BJ (cell line): Measurements from ENCODE around the gene FARSB. TPM values are rescaled to one million over a fixed set of nuclear protein-coding genes. Genes with fewer than 3 reads are reported as not detected.

ENCODE experiments used
- CTCF ChIA-PET: fragments of 350-600 bp; formaldehyde crosslinking; extraction: SDS; loops from one replicate; lab custom pipeline; 2021; ENCODE audit warnings: antibody characterized with exemption, inconsistent platforms; lab: Yijun Ruan, JAX
- POLR2A ChIA-PET: fragments of 300-600 bp; sonication (Branson Sonifier 250); formaldehyde crosslinking; extraction: SDS; loops from one replicate; lab custom pipeline; 2021; ENCODE audit warnings: antibody characterized with exemption; lab: Charles Lee
- DNase-seq: peaks from one replicate; pipeline ENCODE4 v3.0.0-alpha.2; 2011; ENCODE audit warnings: low read depth
- H3K27me3 ChIP-seq: 2 replicates; pipeline ENCODE4 v1.6.0; 2011; ENCODE audit warnings: low read length; ENCODE audit not compliant: control insufficient read depth, insufficient read depth
- H3K36me3 ChIP-seq: 2 replicates; pipeline ENCODE4 v1.5.1; 2011; ENCODE audit warnings: low read length; ENCODE audit not compliant: control insufficient read depth, insufficient read depth
- H3K4me3 ChIP-seq: 2 replicates; pipeline ENCODE4 v1.5.1; 2011; ENCODE audit warnings: low read depth, mild to moderate bottlenecking, control low read depth, low read length
- CTCF ChIP-seq: IDR thresholded peaks from 2 replicates; pipeline ENCODE4 v1.5.1; 2011; ENCODE audit warnings: low read depth, mild to moderate bottlenecking, control low read depth, inconsistent platforms, low read length, moderate library complexity; ENCODE audit not compliant: insufficient read depth
- polyA plus RNA-seq: library from polyadenylated mRNA; depleted of rRNA; stranded (reverse); fragments of >200 nt; gene quantifications from 2 replicates; pipeline ENCODE4 v1.2.3, GENCODE V29; 2011

FARSB gene
- polyA plus RNA-seq, 1 experiment = 16.4 TPM

- Histone ChIP-seq H3K27me3 (0 out of 2 replicates have a peak, but pooled peaks cover 2% of the 10 kb centered on the region), H3K4me3 (no peak overlapping the region), H3K36me3 (no peaks in the 10 kb centered on the region)
- DNase-seq = no peak
- no peak for TF ChIP-seq CTCF
- ChIA-PET POLR2A (no interaction called here), CTCF (interaction anchor here (0.6 to 1.4 kb wide), 4 partner anchors 9 to 217 kb away, joined by 3 to 6 read pairs (median 4); no protein-coding TSS in a partner anchor)
These were observed 30.3 kb upstream of the FARSB start for GRCh38 chr2:222686086-222686750.

GRCh38 chr2:222683805-222684204, 27.9 kb upstream of the FARSB start:
- no peak for TF ChIP-seq CTCF
- ChIA-PET POLR2A (no interaction called here), CTCF (interaction anchor here (0.7 to 1.1 kb wide), 2 partner anchors 218 to 275 kb away, joined by 3 to 5 read pairs; no protein-coding TSS in a partner anchor)
- no peaks in the 10 kb centered on the region for H3K36me3 ChIP-seq
- H3K4me3 ChIP-seq = no peak overlapping the region
- DNase-seq = no peak
- peaks cover 4% of the 10 kb centered on the region; the same call in 1 of the 2 replicates for H3K27me3 ChIP-seq

- H3K27me3 ChIP-seq = peaks cover 13% of the 10 kb centered on the region
- no peaks in the 10 kb centered on the region for H3K36me3 ChIP-seq
- no peak for TF ChIP-seq CTCF
- POLR2A ChIA-PET = no interaction called here
- H3K4me3 ChIP-seq = no peak overlapping the region
- CTCF ChIA-PET = interaction anchor here (1.4 to 2.2 kb wide), 2 partner anchors 12 to 13 kb away, joined by 10 to 14 read pairs; no protein-coding TSS in a partner anchor
- no peak for DNase-seq
These were observed 22.1 kb upstream of the FARSB start for GRCh38 chr2:222677981-222678380.

GRCh38 chr2:222673883-222674282, 18.0 kb upstream of the FARSB start:
- TF ChIP-seq CTCF = no peak
- CTCF ChIA-PET = no interaction called here
- DNase-seq = no peak
- POLR2A ChIA-PET = no interaction called here
- Histone ChIP-seq H3K27me3 (peaks cover 20% of the 10 kb centered on the region), H3K4me3 (no peak overlapping the region), H3K36me3 (no peaks in the 10 kb centered on the region)

GRCh38 chr2:222673273-222673672, 17.4 kb upstream of the FARSB start:
- H3K36me3 ChIP-seq = no peaks in the 10 kb centered on the region
- no peak for DNase-seq
- POLR2A ChIA-PET = no interaction called here
- H3K4me3 ChIP-seq = no peak overlapping the region
- CTCF ChIA-PET = no interaction called here
- H3K27me3 ChIP-seq = peaks cover 20% of the 10 kb centered on the region
- TF ChIP-seq CTCF = no peak
